ENCODE data around the gene ANKS1A. TPM values are rescaled to one million over a fixed set of nuclear protein-coding genes. Genes with fewer than 3 reads are reported as not detected.

ANKS1A gene
- total and polyA plus RNA-seq, 2 of the 4 experiments (the other 2 are of a cell fraction), result 7.2 to 7.5 TPM

- no peak overlapping the region for H2BK5ac ChIP-seq (ENCODE audit: low read depth, low read length, poor library complexity, severe bottlenecking)
- 0 out of 2 replicates have a peak, but pooled peaks cover 2% of the 10 kb centered on the region for H3K9me1 ChIP-seq (ENCODE audit: insufficient read depth, low read length)
- H2BK120ac ChIP-seq (ENCODE audit: low read depth, low read length), result no peak overlapping the region
- ChIA-PET CTCF (no interaction called here), POLR2A (ENCODE audit: unreplicated experiment) (no interaction called here)
- H3K23ac ChIP-seq (ENCODE audit: low read depth, low read length), result no peak overlapping the region
- no peaks in the 10 kb centered on the region for H3K79me1 ChIP-seq (ENCODE audit: low read depth in 1 of 2, low read length in 2 of 2)
- H3K27me3 ChIP-seq (ENCODE audit: control insufficient read depth, insufficient read depth, low read length), result no peaks in the 10 kb centered on the region
- no peak overlapping the region for H4K5ac ChIP-seq (ENCODE audit: low read depth, low read length)
- intact Hi-C loops (cut with micrococcal nuclease) (no loop called here), dilution Hi-C loops (cut with HindIII; ENCODE audit: low sequenced_read_pairs, unreplicated experiment) (no loop called here), in situ Hi-C loops (cut with MboI; ENCODE audit: low sequenced_read_pairs) (no loop called here)
- no peak overlapping the region for H2AK9ac ChIP-seq (replicated peaks; ENCODE audit: low read depth, low read length, poor library complexity)
- H4K91ac ChIP-seq (ENCODE audit: insufficient read depth, low read depth, low read length), result no peak overlapping the region
- no peak for TF ChIP-seq RFX5 (IDR thresholded peaks at IDR 0.05; ENCODE audit: low read depth, low read length)
- no peak for TF ChIP-seq MAZ (IDR thresholded peaks at IDR 0.05; ENCODE audit: borderline replicate concordance, low read depth, low read length)
- TF ChIP-seq ELK1 (IDR thresholded peaks at IDR 0.05; ENCODE audit: borderline replicate concordance, low read depth, low read length), result no peak
- no peak for TF ChIP-seq SMC3 (IDR thresholded peaks at IDR 0.05; ENCODE audit: low read depth, low read length)
- DNase-seq, result no peak
- no peak overlapping the region for H3K27ac ChIP-seq (ENCODE audit: insufficient read depth, low read length)
- no peak overlapping the region for H3K18ac ChIP-seq (ENCODE audit: low read depth, low read length)
- ATAC-seq (ENCODE audit: low read depth), result no peak
- no CpG with 5 or more reads among the region's 2 CpGs for WGBS, 2 experiments (ENCODE audit: extremely low coverage in 2 of 2, insufficient read length in 1 of 2)
- H4K8ac ChIP-seq (ENCODE audit: low read depth in 2 of 2, low read length in 2 of 2), result no peak overlapping the region
- no peak overlapping the region for H3K4me3 ChIP-seq (ENCODE audit: insufficient read depth, low read depth, low read length)
- H2BK15ac ChIP-seq (ENCODE audit: low read depth, low read length), result no peak overlapping the region
- no peak overlapping the region for H3K14ac ChIP-seq (replicated peaks; ENCODE audit: low read depth, low read length)
- no peaks in the 10 kb centered on the region for H3K4me1 ChIP-seq (ENCODE audit: control insufficient read depth, insufficient read depth, low read length)
- no peaks in the 10 kb centered on the region for H4K20me1 ChIP-seq (ENCODE audit: insufficient read depth, low read length)
- no peak overlapping the region for H3K4ac ChIP-seq (ENCODE audit: low read depth, low read length)
- BruUV-seq (replicated peaks), result no TSS peak
- H3K36me3 ChIP-seq (ENCODE audit: control insufficient read depth, insufficient read depth, low read length), result peaks cover 14% of the 10 kb centered on the region
- no peak overlapping the region for H2BK20ac ChIP-seq (ENCODE audit: low read depth, low read length)
- H2AK5ac ChIP-seq (ENCODE audit: low read depth, low read length), result no peak overlapping the region
- H3K9me3 ChIP-seq (ENCODE audit: control insufficient read depth, insufficient read depth, low read length), result no peaks in the 10 kb centered on the region
- no peak overlapping the region for H3K9ac ChIP-seq (ENCODE audit: low read depth, low read length)
- H3K56ac ChIP-seq (ENCODE audit: extremely low read depth, insufficient read depth, low read length), result no peak overlapping the region
- no peak overlapping the region for H2AFZ ChIP-seq (replicated peaks; ENCODE audit: low read length, poor library complexity)
- no peak overlapping the region for H3K4me2 ChIP-seq (ENCODE audit: low read depth, low read length)
Measured at GRCh38 chr6:35069262-35069661, 180.2 kb downstream of the ANKS1A start.

All from IMR-90 (cell line).